Activated CD4-positive, alpha-beta T cell treated with anti-CD3 and anti-CD28 coated beads, Interleukin-2, amount 50 U/mL, for 4 hours (primary cell): ENCODE results near the gene HBS1L.
"Not testable (repeated sequence)": the region's sequence is repeated elsewhere in the genome, so short reads cannot be mapped to it uniquely, and the experiment has no call there.

Source experiments
- DNase-seq, 2 experiments: peaks; one replicate each; pipeline ENCODE4 v3.0.0-alpha.2; 2020

The HBS1L gene

DNA sequence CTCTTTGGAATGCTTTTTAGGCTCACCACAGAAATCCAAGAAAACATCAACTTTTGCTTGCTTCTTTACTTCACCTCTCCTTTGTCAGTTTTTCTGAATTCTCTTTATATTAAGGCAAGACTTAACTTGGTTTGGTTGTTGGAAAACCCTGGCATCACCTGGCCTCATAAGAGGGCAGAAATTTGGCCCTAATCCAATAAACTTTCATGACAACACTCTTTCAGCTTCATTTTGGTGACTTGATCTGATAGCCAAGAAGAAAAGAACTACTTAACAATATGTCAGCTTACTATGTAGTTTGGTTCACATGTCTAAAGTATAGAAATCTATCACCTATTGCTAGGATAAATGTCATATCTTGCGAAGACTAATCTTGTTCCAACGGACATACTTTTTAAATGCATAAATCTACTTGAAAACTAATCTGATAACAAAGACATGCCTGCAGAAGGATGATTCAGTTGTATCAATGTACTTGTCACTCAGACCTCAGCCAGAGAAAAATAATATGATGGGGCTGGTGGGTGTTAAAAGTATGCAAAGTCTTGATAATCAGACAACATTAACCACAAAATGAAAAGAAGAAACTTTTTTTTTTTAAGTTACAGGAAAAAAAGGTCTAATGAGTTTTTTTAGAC lies 19.3 kb upstream of the HBS1L start:
- no peak for DNase-seq

- DNase-seq = no peak
Measured at GRCh38 chr6:135073217-135073616, 18.6 kb upstream of the HBS1L start.

- DNase-seq = no peak
Measured at GRCh38 chr6:135072753-135073152, 18.1 kb upstream of the HBS1L start.

- DNase-seq = no peak
Measured at GRCh38 chr6:135071541-135071940, 16.9 kb upstream of the HBS1L start.

GRCh38 chr6:135067911-135068310 lies 13.3 kb upstream of the HBS1L start:
- DNase-seq = no peak

DNA sequence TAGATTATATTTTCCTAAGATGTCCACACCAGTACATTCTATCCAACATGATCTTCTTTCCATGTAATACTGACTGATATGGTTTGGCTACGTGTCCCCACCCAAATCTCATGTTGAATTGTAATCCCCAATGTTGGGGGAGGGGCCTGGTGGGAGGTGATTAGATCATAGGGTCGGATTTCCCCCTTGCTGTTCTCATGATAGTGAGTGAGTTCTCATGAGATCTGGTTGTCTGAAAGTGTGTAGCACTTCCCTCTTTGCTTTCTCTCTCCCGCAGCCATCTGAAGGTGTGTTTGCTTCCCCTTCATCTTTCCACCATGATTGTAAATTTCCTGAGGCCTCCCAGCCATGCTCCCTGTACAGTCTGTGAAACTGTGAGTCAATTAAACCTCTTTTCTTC lies 12.2 kb upstream of the HBS1L start:
- no peak for DNase-seq

DNA sequence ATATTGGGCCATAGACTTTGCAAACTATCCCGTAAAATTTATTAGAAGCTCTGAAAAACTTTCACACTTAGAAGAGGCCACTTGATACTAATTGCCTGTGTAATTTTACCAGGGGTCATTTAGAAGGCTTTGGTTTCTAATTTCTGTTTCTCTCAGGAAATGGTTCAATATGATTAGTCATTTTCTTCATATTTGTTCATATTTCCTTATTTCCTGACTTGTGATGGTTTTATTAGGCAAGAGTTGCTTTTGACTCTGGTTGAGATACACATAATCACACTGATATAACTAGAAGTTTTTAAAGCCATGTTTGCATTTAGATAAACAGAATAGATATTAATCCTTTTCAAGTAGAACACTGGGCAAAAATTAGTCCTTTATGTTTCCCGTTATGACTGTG lies 11.8 kb upstream of the HBS1L start:
- no peak for DNase-seq

DNA sequence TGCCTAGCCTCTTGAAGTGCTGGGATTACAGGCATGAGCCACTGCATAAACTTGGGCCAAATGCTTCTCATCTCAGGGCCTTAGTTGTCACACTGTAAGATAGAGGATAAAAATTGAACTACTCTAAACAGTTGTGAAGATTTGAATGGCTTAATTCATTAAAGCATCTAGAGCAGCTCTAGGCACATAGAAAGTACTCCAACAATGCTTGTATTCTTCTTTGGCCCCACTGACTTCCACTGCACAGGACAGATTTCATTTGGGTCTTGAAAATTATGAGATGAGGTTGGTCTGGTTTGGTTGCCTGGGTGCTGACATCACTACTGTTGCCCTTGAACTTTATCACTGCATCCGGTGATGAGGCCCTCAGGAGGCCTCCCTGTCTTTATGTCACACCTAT lies 10.0 kb upstream of the HBS1L start:
- no peak for DNase-seq

- no peak for DNase-seq
Measured at GRCh38 chr6:135063926-135064325, 9.3 kb upstream of the HBS1L start.

DNA sequence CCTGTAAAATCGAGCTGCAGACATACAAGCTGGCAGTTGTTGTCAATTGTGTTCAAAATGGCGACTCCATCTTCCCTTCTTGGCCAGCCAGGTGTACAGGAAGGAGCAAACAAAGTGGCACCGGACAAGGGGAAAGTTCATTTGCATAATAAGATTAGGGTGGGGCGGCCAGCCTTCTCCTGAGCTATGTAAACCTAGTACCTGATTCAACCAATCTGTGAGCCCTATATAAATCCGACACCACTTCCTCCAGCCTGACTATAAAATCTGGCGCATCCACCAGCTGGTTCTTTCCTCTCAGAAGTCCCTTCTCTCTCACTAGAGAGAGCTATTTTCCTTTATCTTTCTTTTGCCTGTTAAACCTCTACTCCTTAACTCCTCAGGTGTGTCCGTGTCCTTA lies 8.1 kb upstream of the HBS1L start:
- DNase-seq = no peak

GRCh38 chr6:135060076-135060475 lies 5.5 kb upstream of the HBS1L start:
- no peak for DNase-seq

DNA sequence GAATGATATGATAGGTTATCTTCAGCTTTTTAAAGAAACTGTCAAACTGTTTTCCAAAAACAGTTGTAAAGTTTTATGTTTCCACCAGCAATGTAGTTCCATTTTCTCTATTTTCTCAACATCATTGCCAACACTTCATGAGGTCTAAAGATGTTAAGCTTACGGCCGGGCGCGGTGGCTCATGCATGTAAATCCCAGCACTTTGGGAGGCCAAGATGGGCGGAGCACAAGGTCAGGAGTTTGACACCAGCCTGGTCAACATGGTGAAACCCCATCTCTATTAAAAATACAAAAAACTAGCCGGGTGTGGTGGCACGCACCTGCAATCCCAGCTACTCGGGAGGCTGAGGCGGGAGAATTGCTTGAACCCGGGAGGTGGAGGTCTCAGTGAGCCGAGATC lies 3.7 kb upstream of the HBS1L start:
- not testable (repeated sequence) for DNase-seq

- DNase-seq = no peak
Measured at GRCh38 chr6:135056632-135057031, 2.0 kb upstream of the HBS1L start.

DNA sequence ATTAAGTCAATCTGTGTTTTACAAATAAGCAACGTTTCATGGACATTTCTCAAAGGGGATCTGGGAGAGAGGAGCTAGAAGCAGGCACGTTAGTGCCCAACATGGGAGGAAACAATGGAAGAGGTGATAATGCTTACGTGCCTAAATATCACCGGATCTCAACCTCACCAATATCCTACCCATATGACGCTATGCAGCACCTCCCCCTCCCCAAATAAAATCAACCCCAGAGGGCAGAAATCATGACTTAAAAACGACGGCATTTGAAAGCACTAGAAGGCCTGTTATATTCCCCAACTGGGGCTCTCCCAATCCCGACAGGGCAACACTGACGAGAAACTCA lies 425 bp downstream of the HBS1L start:
- no peak for DNase-seq

DNA sequence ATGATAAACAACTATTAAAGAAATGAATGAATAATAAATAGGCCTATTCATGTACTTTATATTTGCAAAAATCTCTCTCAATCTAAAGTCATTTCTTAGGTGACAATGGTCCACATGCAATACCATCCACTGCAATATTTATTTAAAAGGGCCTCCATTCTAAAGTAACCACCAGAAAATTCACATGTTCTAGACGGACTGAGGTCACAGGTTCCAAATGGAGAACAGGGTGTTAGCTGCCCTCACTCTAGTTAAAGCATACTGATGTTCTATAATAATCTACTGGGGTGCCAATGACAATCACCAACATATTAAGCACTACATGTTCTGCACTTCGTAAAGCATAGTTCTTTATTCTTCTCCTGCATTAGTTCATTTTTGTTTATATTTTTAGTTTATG lies 1.2 kb downstream of the HBS1L start:
- no peak for DNase-seq

GRCh38 chr6:135052939-135053338 lies 1.7 kb downstream of the HBS1L start:
- DNase-seq = no peak

DNA sequence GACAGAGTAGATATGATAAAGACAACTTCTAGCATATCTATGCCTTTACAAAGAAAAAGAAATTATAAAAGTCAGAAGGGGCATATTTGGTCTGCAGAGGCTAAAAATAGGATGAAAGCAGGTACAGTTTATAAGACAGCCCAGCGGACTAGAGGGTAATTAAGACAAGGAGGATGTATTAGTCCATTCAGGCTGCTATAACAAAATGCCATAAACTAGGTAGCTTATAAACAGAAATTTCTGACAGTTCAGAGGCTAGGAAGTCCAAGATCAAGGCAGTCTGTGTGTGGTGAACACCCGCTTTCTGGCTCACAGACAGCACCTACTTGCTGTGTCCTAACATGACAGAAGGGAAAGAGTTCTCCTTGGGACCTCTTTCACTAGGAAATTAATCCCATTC lies 5.7 kb downstream of the HBS1L start:
- DNase-seq = no peak

GRCh38 chr6:135047336-135047735 lies 7.3 kb downstream of the HBS1L start:
- DNase-seq = no peak

DNA sequence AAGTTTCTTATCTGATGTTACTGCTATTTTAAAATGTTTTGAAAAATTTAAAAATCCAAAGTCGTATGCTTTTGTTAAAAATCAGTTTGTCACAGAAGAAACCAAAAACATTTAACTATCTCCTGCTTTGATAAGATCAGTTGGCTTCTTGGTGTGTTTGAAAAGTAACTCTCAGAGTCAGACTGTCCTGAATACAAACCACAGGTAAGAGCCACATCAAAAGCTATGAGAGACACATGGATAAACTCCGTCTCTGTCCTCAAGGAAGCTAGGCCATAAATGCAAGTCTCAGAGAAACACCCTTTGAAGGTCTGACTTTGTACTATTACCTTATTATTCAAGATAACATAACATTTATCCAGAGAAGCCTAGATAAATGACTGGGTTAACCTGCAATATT lies 7.7 kb downstream of the HBS1L start:
- DNase-seq = no peak

GRCh38 chr6:135044639-135045038 lies 10.0 kb downstream of the HBS1L start:
- DNase-seq = no peak

DNA sequence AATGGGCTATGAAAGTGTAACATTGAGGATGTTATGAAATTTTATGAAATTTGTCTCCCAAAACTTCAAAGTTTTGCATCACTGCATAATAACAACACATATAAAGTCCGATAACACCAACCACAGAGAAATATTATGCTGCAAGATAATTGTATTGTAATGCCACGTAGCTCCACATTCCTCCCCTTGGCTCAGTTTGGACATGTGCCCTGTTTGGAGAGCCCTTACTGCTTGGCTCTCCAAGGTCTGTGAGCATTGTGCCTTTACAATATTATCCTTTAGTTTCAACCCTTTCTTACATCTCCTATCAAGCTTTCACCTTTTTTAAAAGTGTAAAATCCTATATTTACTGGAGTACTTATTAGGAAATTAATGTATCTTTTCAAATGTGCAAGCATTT lies 10.8 kb downstream of the HBS1L start:
- DNase-seq = no peak

- no peak for DNase-seq
Measured at GRCh38 chr6:135043364-135043763, 11.3 kb downstream of the HBS1L start.

DNA sequence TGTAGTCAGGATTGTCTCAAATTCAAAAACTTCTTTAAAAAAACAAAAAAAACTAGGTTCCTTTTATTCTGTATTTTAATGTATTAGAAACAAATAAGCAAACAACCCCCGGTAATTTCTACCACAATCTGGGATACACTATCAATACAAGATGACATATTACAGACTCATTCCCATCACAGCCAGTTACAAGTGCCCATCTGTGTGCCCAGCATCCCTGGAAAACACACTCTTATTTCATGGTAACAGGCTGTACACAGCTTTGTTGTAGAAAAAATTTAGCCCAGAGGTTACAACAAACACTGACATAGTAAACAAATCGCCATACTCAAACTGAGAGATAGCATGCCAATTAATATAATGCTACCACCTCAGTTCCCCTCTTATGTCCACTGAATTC lies 16.3 kb downstream of the HBS1L start:
- no peak for DNase-seq

GRCh38 chr6:135037541-135037940 lies 17.1 kb downstream of the HBS1L start:
- no peak for DNase-seq

GRCh38 chr6:135036731-135037420 lies 17.7 kb downstream of the HBS1L start:
- no peak for DNase-seq
